Esophagus squamous epithelium (tissue), 4 donors: Measurements from ENCODE around the gene DACT2.

Experiments used
- POLR2A ChIP-seq, 4 donors: fragments of 450-650 bp; IDR thresholded peaks; one replicate each; pipeline ENCODE4 v1.6.1; 2017; ENCODE audit warnings: antibody characterized with exemption in 4 of 4, mild to moderate bottlenecking in 4 of 4, moderate library complexity in 3 of 4
- TF ChIP-seq, protein P1 (sequence below), 6 experiments: fragments of 450-650 bp in 4 of 6; fragments of 200-600 bp in 2 of 6; sonication (generic) in 2 of 6; IDR thresholded peaks; one replicate each; pipeline ENCODE4 v1.5.1; 2016 to 2019; ENCODE audit warnings: antibody characterized with exemption in 6 of 6, mild to moderate bottlenecking in 4 of 6, moderate library complexity in 4 of 6

DNA sequence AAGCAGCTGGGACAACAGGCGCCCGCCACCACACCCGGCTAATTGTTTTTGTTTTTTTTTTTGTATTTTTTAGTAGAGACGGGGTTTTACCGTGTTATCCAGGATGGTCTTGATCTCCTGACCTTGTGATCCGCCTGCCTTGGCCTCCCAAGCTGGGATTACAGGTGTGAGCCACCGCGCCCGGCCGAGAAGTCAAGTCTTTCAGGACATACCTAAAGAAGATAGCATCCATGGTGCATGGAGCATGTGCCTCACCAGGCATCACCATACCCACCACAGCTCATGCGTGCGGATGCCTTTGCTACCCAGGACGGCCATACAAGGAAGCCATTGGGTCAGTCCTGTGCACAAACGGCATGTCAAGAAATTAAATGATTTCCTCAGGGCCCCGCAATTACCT is 60.8 kb downstream of the DACT2 start:
- TF ChIP-seq, protein P1, sequence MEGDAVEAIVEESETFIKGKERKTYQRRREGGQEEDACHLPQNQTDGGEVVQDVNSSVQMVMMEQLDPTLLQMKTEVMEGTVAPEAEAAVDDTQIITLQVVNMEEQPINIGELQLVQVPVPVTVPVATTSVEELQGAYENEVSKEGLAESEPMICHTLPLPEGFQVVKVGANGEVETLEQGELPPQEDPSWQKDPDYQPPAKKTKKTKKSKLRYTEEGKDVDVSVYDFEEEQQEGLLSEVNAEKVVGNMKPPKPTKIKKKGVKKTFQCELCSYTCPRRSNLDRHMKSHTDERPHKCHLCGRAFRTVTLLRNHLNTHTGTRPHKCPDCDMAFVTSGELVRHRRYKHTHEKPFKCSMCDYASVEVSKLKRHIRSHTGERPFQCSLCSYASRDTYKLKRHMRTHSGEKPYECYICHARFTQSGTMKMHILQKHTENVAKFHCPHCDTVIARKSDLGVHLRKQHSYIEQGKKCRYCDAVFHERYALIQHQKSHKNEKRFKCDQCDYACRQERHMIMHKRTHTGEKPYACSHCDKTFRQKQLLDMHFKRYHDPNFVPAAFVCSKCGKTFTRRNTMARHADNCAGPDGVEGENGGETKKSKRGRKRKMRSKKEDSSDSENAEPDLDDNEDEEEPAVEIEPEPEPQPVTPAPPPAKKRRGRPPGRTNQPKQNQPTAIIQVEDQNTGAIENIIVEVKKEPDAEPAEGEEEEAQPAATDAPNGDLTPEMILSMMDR (IDR thresholded peaks at IDR 0.05): no peak
- no peak for TF ChIP-seq POLR2A (IDR thresholded peaks at IDR 0.05)
